NOMO-1 treated with DMSO at 0.1 percent for 48 hours (cell line): Measurements from ENCODE around the gene PCMTD2.
"Not testable (repeated sequence)": the region's sequence is repeated elsewhere in the genome, so short reads cannot be mapped to it uniquely, and the experiment has no call there.

Experiments used
- DNase-seq: peaks from one replicate; lab custom pipeline; 2025; ENCODE audit not compliant: unreplicated experiment; lab: John Stamatoyannopoulos, UW

Gene PCMTD2

DNA sequence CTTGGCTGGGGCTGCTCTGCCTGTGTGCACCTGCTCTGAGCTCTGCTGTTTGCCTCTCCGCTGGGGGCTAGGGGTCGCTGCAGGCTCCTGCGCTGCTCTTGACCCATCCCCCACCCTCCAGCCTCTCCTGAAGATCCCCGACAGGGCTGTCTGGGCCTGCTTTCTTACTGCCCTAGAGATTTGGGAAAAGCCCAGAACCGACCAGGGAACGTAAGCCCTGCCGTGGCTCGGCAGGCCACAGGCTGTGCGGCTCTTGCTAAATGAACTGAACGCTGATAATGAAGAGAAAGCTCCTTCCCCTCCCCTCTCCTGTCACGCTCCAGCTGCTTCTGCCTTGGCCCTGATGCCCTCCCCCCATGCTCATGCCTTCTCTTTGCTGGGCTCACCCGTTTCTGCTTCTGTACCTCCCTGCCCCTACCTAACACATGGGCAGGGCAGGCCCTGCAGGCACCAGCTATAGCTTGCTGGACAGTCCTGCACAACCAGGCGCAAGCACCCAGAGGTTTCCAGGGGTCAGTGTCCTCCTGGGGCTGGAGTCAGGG lies 32.0 kb upstream of the PCMTD2 start:
- DNase-seq, result no peak

DNA sequence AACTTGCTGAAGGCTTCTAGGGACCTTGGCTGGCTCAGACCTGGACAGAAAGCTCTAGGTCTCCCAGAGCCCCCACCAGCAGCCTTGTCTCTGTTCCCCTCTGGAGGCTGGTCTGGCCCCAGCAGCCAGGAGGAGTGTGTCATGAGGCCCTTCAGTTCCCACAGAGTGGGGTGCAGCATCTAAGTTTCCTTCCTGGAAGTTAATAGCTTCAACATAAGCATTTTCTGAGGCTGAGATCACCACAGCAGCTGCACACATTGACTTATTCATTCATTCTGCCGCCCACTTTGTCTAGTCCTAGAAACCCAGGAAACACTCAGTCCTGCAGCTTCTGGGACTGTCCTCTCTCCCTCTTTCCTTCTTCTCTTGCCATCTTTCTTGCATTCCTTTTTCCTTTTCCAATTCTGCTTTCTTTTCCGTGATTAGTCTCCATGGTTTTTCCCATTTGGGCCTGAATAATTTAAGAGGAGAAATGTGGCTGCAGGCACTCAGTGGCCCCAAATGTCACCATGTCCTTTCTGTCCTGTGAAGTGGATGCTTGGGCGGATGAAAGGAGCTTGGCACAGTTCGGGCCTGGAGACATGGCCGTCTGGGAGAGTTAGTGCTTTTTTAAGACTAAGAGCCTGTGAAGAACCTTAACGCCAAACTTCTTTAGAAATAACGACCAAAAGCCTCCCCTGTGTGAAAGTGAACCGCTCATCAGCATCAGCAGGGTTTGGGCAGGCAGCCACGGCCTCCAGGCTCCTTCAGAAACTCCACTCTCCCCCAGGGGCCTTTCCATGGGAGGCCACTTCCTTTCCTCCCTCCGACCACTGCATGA lies 31.0 kb upstream of the PCMTD2 start:
- DNase-seq, result no peak

DNA sequence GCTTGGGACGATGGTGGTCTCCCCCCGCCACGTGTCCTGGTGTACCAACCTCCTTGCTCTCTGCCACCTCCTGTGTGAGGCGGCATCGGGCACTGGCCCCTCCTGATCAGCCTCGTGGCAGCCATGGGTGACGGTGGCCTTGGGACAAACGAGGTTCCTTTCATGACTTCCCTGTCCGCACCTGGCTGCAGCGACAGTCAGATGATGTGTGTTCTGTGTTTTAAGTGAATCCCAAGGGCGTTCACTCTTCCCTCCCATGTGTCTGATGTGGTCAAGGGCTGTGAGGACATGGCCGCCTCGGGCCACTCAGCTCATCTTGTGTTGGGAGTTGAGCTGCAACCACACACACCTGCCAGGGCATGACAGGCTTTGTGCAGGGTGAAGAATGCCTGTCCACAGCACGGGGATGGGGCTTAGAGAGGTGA lies 30.4 kb upstream of the PCMTD2 start:
- DNase-seq, result no peak

DNA sequence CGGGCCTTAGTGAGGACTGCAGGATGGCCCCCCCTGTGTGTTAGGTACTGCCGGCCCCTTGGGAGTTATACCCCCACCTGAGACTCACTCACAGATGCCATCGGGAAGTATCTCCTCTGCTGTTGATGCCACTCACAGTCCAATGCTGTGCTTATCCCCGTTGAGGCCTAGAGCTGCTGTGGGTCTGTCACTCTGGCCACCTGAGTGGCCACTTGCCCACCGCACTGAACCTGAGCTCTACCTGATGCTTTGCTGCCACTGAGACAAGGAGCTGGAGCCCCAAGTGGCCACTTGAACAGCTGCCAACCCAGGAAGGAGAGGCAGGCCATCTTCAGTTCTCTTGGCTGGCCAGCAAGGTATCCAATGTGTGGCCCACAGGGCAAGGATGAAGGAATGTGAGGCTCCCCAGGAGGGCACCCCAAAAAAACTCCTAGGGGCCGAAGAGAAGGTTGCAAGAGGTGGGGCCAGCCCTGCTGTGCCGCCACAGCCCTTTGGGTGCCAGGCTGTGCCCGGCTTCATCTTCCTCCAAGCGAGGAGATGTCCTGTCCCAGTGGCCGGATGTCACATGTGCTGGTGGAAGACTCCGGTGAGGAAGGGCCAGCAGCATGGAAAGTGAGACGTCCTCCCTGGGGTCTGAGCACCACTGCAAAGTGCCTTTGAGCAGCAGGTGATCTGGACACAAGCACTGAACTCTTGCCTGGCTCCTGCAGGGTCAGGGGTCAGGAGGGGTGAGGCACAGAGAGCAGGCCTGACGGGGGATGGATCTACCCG lies 29.5 kb upstream of the PCMTD2 start:
- no peak for DNase-seq

DNA sequence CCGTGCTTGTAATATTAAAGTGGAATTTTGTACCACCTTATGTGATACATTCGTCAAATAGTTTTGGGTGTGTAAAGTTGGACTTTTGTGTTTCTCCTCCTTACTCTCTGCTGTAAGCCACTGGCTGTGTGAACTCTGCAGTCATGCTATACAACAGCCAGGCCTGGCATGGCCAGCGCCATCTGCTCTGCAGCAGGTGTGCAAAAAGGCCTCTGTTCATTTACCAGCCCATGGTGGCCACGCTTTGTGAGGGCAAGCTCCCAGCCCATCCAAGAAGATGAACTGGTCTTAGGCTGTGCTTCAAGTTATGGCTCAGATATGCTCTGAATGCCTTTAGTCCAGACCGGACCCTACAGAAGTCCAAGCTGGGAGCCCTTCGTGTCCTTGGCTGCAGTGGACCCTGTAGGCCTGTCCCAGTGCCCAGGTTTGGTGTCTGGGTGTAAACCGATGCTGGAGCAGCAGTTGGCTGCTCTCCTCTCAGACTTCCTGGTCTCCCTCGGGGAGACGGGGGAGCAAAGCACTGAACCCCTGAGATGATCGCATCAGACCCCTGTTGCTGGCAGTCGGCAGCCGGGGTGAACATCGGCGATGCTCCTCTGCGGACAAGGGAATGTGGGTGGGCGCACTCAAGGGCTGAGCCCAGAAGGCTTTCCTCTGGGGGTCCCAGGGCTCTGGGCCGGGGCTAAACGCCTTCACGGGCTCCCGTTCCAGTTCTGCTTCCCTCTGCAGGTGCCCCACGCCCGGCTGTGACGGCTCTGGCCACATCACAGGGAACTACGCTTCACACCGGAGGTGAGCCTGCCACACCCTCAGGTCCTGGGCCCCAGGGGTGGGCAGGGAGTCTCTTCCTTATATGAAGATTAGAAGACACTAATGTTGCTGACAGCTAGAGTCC lies 28.6 kb upstream of the PCMTD2 start:
- DNase-seq, result no peak

DNA sequence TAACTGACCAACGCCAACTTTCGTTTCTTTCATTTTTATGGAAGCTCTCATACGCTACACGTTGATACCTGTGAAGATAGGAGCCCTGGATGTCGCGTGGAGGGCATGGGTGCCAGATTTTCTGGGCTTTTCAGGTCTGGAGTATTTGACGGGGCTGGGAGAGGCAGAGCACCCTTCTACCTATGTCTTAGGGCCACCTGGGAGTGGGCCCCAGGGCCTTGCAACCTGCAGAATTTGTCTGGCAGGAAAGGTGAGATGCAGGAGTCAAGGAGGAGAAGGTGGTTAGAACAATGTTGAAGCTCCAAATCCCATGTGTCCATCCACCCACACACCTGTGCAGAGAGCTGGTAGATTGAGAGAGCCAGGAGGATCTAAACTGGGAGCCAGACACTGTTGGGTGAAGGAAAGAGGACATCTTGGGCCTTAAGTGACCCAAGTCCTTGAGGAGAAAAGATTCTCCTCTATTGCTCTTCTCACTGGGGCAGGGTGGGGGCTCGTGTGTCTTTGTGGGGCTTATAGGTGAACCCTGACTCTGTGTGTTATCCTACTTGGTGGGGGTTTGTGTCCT lies 27.4 kb upstream of the PCMTD2 start:
- DNase-seq, result no peak

DNA sequence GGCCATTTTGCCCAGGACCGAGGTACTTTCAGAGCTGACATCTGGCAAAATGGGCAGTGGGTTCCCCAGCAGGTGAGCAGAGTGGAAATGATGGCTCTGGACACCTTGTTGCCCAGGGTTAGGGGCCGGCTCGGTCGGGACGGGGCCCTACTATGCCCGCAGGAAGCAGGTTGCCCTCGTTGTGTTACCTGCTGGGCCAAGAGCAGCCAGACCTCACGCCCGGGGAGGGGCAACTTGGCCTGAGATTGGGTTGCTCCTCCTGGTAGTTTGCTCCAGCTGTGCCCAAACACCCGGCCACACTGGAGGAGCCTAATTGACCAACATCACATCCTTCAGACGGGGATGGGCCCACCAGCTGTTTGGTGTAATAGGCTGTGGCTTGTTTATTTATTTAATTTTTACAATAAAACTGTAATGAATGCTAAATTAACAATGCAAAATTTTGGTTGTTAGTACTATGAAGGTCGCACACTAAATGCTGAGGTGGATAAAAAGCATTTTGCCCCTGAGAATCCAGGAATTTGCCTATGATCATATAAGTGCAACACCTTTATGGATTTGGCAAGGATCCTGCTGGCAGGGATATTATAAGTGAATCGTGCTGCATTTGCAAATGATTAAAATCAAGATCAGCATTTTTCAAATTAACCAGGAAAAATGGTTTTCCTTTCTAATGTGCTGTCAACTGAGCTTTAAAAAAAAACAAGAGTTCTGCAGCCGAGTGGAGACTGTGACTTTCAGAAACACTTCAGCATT lies 26.6 kb upstream of the PCMTD2 start:
- DNase-seq, result no peak

DNA sequence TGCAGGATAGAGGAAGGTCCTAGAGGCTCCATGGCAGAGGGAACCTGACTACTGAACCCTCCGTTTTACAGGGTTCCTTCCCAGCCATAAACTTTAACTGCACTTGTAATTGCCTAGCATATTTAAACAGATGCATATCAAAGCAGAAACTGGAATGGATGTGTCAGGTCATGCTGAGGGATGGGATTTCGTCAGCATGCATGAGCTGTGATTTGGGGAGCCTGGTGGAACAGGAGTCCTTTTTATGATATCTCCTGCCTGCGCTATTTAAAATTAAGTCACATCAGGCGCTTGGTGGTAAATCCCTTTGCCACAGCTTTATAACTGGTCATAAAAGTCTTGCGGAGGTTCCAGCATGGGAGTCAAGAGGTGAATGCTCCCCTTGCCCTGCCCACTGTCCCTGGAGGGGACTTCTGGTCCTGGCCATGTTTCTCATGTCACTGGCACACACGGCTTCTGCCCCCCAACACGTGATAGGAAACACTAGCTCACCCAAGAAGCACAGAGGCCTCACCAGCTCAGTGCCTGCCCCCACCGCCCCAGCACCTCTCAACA lies 26.0 kb upstream of the PCMTD2 start:
- DNase-seq, result no peak

DNA sequence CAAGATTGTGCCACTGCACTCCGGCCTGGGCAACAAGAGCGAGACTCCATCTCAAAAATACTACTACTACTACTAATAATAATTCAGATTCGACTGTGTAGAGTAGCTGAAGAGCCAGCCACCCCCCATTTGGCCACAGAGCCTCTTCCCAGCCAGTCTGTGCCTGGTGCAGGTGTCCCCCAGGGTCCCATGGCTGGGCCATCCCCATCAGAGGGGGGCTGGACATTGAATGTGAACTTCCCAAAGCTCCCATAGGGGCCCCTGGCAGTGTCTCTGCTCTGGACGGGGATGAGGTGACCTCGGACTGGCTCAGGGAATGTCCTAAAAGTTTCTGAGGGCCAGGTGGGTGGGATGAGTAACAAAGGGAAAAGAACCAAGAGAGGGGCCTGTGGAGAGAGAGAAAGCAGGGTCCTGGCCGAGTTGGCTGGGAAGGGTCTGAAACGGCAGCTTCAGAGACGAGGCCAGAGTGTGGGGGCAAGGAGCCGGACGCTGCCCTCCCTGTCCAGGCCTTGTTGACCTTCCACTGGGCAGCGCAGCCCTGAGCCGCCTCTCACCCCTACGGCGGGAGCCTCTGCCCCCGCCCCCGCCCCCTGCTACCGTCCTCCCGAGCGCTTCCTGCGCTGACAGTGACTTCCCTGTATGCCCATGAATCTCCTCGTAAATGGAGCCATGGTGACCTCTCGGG lies 24.9 kb upstream of the PCMTD2 start:
- no peak for DNase-seq

DNA sequence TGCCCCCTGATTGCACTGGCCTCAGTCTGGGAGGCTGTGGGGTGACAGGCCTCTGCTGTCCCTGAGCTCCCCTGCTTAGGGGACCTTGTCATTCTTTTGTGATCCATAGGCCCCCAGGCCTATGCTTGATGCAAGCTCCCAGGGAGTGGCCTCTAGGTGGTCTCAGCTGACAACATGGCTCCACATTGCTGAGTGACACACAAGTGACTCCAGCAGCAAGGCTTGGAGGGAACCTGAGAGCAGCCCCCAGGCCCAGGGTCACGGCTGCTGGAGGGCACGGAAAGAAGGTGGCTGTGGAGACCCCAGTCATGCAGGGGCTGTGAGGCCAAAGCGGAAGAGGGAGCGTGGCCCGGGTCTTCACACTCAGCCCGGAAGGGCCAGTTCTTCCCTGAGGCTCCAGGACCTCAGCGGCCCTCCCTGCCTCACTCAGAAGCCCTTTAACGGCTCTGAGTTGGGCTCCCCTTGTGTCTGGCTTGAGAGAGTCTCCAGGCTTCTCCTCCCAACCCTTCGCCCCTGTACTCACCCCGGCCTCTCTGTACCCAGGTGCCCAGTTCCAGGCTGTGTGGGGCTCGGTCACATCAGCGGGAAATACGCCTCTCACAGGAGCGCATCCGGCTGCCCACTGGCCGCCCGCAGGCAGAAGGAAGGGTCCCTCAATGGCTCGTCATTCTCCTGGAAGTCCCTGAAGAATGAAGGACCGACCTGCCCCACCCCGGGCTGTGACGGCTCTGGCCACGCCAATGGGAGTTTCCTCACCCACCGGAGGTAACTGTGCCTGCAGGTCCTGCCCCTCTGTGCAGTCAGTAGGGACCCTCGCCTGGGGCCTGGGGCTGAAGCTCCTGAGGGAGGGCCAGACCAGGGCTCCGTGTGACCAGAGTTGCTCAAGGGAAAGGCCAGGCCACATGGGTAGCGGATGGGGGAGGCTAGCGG lies 23.7 kb upstream of the PCMTD2 start:
- no peak for DNase-seq

DNA sequence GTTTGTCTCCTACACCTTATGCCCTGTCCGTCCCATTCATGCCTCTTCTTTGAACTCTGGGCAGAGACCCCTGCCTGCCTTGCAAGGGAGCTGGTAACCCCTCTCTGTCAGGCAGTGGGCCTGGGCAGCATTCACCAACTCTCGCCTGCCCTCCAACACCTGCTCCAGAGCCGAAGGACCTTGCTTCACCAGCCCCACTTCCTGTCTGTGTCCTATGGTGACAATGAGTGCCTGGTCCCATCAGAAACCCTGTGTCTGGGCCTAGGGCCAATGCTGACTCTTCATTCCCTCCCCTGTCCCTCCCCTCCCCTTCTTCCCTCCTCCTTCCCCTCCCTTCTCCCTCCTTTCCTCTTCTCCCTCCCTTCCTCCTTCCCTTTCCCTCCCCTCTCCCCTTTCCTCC lies 22.8 kb upstream of the PCMTD2 start:
- DNase-seq, result no peak

DNA sequence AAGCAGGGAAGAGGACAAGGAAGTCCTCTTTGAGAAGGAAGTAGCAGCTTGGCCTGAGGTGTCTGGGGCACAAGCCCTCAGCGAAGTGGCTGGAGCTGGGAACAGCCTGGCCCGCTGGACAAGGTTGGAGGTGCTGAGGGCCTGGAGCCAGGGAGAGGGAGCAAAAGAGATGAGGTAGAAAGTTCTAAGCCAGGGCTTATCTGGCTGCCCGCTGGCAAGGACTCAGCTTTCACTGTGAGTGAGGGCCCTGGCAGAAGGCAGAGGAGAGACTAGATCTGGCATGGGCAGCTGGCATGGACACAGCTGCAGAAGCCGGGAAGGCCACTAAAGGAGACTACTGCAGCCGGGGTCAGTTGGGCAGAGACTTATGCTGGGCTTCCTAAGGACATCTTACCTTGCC lies 21.8 kb upstream of the PCMTD2 start:
- no peak for DNase-seq

DNA sequence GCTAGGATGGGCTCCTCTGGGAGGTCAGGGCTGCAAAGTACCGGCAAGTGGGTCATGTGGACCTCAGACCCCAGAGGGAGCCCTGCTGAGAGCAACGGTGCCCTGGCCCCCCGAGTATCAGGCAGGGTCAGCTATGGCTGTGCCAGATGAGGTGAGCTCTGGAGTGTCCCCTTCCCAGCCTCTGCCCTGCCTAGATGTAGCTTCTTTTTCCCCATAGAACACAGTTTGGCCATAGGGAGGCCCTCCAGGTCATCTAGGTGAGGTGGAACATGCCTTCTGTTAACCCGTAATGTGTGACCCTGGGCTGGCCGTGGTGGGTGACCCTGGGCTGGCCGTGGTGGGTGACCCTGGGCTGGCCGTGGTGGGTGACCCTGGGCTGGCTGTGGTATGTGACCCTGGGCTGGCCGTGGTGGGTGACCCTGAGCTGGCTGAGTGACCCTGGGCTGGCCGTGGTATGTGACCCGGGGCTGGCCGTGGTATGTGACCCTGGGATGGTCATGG lies 21.2 kb upstream of the PCMTD2 start:
- DNase-seq, result no peak

DNA sequence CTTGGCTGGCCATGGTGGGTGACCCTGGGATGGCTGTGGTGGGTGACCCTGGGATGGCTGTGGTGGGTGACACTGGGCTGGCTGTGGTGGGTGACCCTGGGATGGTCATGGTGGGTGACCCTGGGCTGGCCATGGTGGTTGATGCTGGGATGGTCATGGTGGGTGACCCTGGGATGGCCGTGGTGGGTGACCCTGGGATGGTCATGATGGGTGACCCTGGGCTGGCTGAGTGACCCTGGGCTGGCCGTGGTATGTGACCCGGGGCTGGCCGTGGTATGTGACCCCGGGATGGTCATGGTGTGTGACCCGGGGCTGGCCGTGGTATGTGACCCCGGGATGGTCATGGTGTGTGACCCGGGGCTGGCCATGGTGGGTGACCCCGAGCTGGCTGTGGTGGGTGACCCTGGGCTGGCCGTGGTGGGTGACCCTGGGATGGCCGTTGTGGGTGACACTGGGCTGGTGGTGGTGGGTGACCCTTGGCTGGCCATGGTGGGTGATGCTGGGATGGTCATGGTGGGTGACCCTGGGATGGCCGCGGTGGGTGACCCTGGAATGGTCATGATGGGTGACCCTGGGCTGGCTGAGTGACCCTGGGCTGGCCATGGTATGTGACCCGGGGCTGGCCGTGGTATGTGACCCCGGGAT lies 20.5 kb upstream of the PCMTD2 start:
- not testable (repeated sequence) for DNase-seq

DNA sequence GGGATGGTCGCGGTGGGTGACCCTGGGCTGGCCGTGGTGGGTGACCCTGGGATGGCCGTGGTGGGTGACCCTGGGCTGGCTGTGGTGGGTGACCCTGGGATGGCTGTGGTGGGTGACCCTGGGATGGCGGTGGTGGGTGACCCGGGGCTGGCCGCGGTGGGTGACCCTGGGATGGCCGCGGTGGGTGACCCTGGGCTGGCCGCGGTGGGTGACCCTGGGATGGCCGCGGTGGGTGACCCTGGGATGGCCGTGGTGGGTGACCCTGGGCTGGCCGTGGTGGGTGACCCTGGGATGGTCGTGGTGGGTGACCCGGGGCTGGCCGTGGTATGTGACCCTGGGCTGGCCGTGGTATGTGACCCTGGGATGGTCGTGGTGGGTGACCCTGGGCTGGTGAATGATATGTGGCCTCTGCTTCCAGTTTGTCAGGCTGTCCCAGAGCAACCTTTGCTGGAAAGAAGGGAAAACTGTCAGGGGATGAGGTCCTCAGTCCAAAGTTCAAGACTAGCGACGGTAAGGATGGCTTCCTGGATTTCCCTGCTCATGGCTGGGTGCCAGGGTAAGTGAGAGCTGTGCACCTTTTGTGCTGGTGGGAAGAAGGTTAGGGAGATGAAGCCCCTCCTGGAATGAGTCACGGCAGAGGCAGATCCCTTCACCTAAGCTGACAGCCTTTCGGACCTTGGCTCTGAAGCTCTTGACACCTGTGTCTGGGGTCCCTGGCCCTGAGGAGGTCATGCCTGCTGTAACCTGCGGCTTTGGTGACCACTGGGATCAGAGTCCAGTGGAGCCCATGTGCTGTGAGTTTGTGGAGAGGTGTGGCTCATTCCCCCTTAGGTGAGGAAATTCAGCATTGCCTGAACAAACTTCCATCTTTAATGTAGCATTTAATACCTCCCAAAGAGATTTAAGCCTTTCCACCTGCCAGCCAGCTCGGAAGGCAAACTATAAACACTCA lies 19.1 kb upstream of the PCMTD2 start:
- no peak for DNase-seq

DNA sequence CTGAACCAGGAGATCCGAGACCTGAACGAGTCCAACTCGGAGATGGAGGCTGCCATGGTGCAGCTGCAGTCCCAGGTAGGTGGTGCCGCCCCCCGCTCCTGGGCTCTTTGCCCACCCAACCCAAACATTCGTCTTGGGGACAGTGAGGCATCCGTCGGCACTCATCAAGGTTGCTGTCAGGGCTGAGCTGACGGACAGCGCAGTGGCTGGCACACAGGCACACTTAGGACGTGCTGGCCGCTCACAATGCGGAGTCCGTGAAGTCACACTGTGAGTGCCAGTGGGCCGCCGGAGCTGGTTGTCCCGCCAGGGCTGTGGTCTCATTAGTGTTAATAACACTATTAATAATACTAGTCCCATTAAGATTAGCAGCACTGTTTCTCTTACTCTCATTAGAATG lies 18.2 kb upstream of the PCMTD2 start:
- no peak for DNase-seq
